Neural cell (in vitro differentiated cells): ENCODE measurements around the gene VPS39. TPM values are rescaled to one million over a fixed set of nuclear protein-coding genes. Genes with fewer than 3 reads are reported as not detected.

ENCODE experiments used
- H2AFZ ChIP-seq: fragments of 200-600, 300-800 bp; sonication (generic), shearing (Covaris generic); 2 replicates; pipeline ENCODE4 v1.6.0; 2014; ENCODE audit warnings: low read depth, mild to moderate bottlenecking, antibody characterized with exemption, low read length, moderate library complexity
- H3F3A ChIP-seq: fragments of 200-600 bp; shearing (Covaris generic); 2 replicates; pipeline ENCODE4 v1.6.1; 2016; ENCODE audit warnings: mild to moderate bottlenecking, moderate library complexity, mixed read lengths, antibody characterized with exemption, low read length; ENCODE audit not compliant: insufficient read depth, poor library complexity, severe bottlenecking
- H3K27ac ChIP-seq: fragments of 200-600, 300-800 bp; sonication (generic), shearing (Covaris generic); 2 replicates; pipeline ENCODE4 v1.5.1; 2014; ENCODE audit warnings: mild to moderate bottlenecking, low read length, moderate library complexity
- H3K27me3 ChIP-seq: fragments of 300-800, 200-600 bp; sonication (generic), shearing (Covaris generic); 2 replicates; pipeline ENCODE4 v1.6.0; 2014; ENCODE audit warnings: mild to moderate bottlenecking, low read depth, low read length, moderate library complexity; ENCODE audit not compliant: insufficient read depth
- H3K36me3 ChIP-seq: fragments of 300-800, 200-600 bp; sonication (generic), shearing (Covaris generic); 2 replicates; pipeline ENCODE4 v1.5.1; 2014; ENCODE audit warnings: mild to moderate bottlenecking, antibody characterized with exemption, low read length, moderate library complexity; ENCODE audit not compliant: insufficient read depth
- H3K4me2 ChIP-seq: fragments of 300-800, 200-600 bp; sonication (generic), shearing (Covaris generic); 2 replicates; pipeline ENCODE4 v1.6.0; 2014; ENCODE audit warnings: mild to moderate bottlenecking, low read length
- H3K4me3 ChIP-seq: fragments of 300-800, 200-600 bp; sonication (generic), shearing (Covaris generic); 2 replicates; pipeline ENCODE4 v1.5.1; 2014; ENCODE audit warnings: mild to moderate bottlenecking, low read length, moderate library complexity
- H3K79me2 ChIP-seq: fragments of 200-600 bp; shearing (Covaris generic); replicated peaks from 2 replicates; pipeline ENCODE4 v1.6.0; 2014; ENCODE audit warnings: mild to moderate bottlenecking, low read length, moderate library complexity; ENCODE audit not compliant: insufficient read depth
- H3K9ac ChIP-seq: fragments of 300-800, 200-600 bp; sonication (generic), shearing (Covaris generic); 2 replicates; pipeline ENCODE4 v1.6.1; 2016; ENCODE audit warnings: mild to moderate bottlenecking, low read length, mixed read lengths
- H3K9me2 ChIP-seq: fragments of 200-600 bp; shearing (Covaris generic); 2 replicates; pipeline ENCODE4 v1.6.1; 2016; ENCODE audit warnings: mild to moderate bottlenecking, low read length, mixed read lengths; ENCODE audit not compliant: insufficient read depth
- H3K9me3 ChIP-seq: fragments of 200-600, 300-800 bp; sonication (generic), shearing (Covaris generic); 2 replicates; pipeline ENCODE4 v1.6.1; 2016; ENCODE audit warnings: mild to moderate bottlenecking, mixed run types, low read length, moderate library complexity, mixed read lengths
- H4K20me1 ChIP-seq: fragments of 200-600 bp; shearing (Covaris generic); 2 replicates; pipeline ENCODE4 v1.6.1; 2016; ENCODE audit warnings: mild to moderate bottlenecking, mixed run types; ENCODE audit not compliant: insufficient read depth
- EP300 ChIP-seq: fragments of 450-650 bp; conservative IDR thresholded peaks from 2 replicates; pipeline ENCODE4 v1.6.1; 2014; ENCODE audit warnings: antibody characterized with exemption, mild to moderate bottlenecking, moderate library complexity; ENCODE audit not compliant: poor library complexity, severe bottlenecking
- EZH2 ChIP-seq: fragments of 200-600, 300-800 bp; shearing (Covaris generic), sonication (generic); IDR thresholded peaks from 2 replicates; pipeline ENCODE4 v1.6.1; 2014; ENCODE audit warnings: antibody characterized with exemption, low read length, borderline replicate concordance, mild to moderate bottlenecking; ENCODE audit not compliant: insufficient read depth, poor library complexity, severe bottlenecking
- MXI1 ChIP-seq: fragments of 450-650 bp; conservative IDR thresholded peaks from 2 replicates; pipeline ENCODE4 v1.6.1; 2014; ENCODE audit warnings: antibody characterized with exemption, mild to moderate bottlenecking; ENCODE audit not compliant: poor library complexity, severe bottlenecking
- POLR2AphosphoS5 ChIP-seq: IDR thresholded peaks from 2 replicates; pipeline ENCODE4 v1.6.1; 2012
- RAD21 ChIP-seq: fragments of 450-650 bp; conservative IDR thresholded peaks from 2 replicates; pipeline ENCODE4 v1.6.1; 2014; ENCODE audit warnings: antibody characterized with exemption, mild to moderate bottlenecking, moderate library complexity
- SMC3 ChIP-seq: fragments of 450-650 bp; conservative IDR thresholded peaks from 2 replicates; pipeline ENCODE4 v1.6.1; 2014; ENCODE audit warnings: antibody characterized with exemption, mild to moderate bottlenecking, moderate library complexity; ENCODE audit not compliant: poor library complexity
- TAF1 ChIP-seq: IDR thresholded peaks from 2 replicates; pipeline ENCODE4 v1.6.1; 2012; ENCODE audit warnings: low read depth
- polyA plus RNA-seq: library from polyadenylated mRNA; depleted of rRNA; stranded (reverse); fragments of >200 nt; gene quantifications from 2 replicates; pipeline ENCODE4 v1.2.3, GENCODE V29; 2014
- TF ChIP-seq, protein P1 (sequence below): IDR thresholded peaks from 2 replicates; pipeline ENCODE4 v1.6.1; 2012; ENCODE audit warnings: borderline replicate concordance
- TF ChIP-seq, protein P2 (sequence below): fragments of 450-650 bp; IDR thresholded peaks from 2 replicates; pipeline ENCODE4 v1.5.1; 2014; ENCODE audit warnings: antibody characterized with exemption, mild to moderate bottlenecking, moderate library complexity; ENCODE audit not compliant: poor library complexity, severe bottlenecking

The VPS39 gene
- polyA plus RNA-seq, 1 donor from 2014 or later: 59.9 TPM

- Histone ChIP-seq H3F3A (no peaks in the 10 kb centered on the region), H3K27me3 (no peaks in the 10 kb centered on the region), H4K20me1 (no peaks in the 10 kb centered on the region), H2AFZ (no peak overlapping the region), H3K9me3 (no peaks in the 10 kb centered on the region), H3K9ac (no peak overlapping the region), H3K27ac (no peak overlapping the region), H3K9me2 (no peaks in the 10 kb centered on the region), H3K79me2 (no peaks in the 10 kb centered on the region), H3K4me3 (no peak overlapping the region), H3K4me2 (no peak overlapping the region), H3K36me3 (no peaks in the 10 kb centered on the region)
- no peak for TF ChIP-seq EZH2
- no peak for TF ChIP-seq POLR2AphosphoS5
- no peak for TF ChIP-seq TAF1
- TF ChIP-seq, protein P1, sequence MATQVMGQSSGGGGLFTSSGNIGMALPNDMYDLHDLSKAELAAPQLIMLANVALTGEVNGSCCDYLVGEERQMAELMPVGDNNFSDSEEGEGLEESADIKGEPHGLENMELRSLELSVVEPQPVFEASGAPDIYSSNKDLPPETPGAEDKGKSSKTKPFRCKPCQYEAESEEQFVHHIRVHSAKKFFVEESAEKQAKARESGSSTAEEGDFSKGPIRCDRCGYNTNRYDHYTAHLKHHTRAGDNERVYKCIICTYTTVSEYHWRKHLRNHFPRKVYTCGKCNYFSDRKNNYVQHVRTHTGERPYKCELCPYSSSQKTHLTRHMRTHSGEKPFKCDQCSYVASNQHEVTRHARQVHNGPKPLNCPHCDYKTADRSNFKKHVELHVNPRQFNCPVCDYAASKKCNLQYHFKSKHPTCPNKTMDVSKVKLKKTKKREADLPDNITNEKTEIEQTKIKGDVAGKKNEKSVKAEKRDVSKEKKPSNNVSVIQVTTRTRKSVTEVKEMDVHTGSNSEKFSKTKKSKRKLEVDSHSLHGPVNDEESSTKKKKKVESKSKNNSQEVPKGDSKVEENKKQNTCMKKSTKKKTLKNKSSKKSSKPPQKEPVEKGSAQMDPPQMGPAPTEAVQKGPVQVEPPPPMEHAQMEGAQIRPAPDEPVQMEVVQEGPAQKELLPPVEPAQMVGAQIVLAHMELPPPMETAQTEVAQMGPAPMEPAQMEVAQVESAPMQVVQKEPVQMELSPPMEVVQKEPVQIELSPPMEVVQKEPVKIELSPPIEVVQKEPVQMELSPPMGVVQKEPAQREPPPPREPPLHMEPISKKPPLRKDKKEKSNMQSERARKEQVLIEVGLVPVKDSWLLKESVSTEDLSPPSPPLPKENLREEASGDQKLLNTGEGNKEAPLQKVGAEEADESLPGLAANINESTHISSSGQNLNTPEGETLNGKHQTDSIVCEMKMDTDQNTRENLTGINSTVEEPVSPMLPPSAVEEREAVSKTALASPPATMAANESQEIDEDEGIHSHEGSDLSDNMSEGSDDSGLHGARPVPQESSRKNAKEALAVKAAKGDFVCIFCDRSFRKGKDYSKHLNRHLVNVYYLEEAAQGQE: no peak
- no peak for TF ChIP-seq EP300
- no peak for TF ChIP-seq MXI1
- no peak for TF ChIP-seq RAD21
- TF ChIP-seq, protein P2, sequence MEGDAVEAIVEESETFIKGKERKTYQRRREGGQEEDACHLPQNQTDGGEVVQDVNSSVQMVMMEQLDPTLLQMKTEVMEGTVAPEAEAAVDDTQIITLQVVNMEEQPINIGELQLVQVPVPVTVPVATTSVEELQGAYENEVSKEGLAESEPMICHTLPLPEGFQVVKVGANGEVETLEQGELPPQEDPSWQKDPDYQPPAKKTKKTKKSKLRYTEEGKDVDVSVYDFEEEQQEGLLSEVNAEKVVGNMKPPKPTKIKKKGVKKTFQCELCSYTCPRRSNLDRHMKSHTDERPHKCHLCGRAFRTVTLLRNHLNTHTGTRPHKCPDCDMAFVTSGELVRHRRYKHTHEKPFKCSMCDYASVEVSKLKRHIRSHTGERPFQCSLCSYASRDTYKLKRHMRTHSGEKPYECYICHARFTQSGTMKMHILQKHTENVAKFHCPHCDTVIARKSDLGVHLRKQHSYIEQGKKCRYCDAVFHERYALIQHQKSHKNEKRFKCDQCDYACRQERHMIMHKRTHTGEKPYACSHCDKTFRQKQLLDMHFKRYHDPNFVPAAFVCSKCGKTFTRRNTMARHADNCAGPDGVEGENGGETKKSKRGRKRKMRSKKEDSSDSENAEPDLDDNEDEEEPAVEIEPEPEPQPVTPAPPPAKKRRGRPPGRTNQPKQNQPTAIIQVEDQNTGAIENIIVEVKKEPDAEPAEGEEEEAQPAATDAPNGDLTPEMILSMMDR: no peak
- no peak for TF ChIP-seq SMC3
These were observed 77.7 kb downstream of the VPS39 start for GRCh38 chr15:42130246-42130986.

- Histone ChIP-seq H3K27me3 (no peaks in the 10 kb centered on the region), H3K9ac (no peak overlapping the region), H3K79me2 (no peaks in the 10 kb centered on the region), H4K20me1 (no peaks in the 10 kb centered on the region), H3K27ac (no peak overlapping the region), H3K36me3 (no peaks in the 10 kb centered on the region), H3K9me3 (no peaks in the 10 kb centered on the region), H3K4me2 (no peak overlapping the region), H2AFZ (no peak overlapping the region), H3K4me3 (no peak overlapping the region), H3F3A (no peaks in the 10 kb centered on the region), H3K9me2 (no peaks in the 10 kb centered on the region)
- TF ChIP-seq RAD21: no peak
- TF ChIP-seq EZH2: no peak
- no peak for TF ChIP-seq EP300
- TF ChIP-seq, protein P2: no peak
- no peak for TF ChIP-seq MXI1
- TF ChIP-seq TAF1: no peak
- TF ChIP-seq, protein P1: no peak
- no peak for TF ChIP-seq SMC3
- no peak for TF ChIP-seq POLR2AphosphoS5
These were observed 78.7 kb downstream of the VPS39 start for GRCh38 chr15:42129364-42129763.
